Bronchial epithelial cell (primary cell): ENCODE data around the gene LTBP1. TPM values are rescaled to one million over a fixed set of nuclear protein-coding genes. Genes with fewer than 3 reads are reported as not detected.
A peak's percentile ranks its signal among the peaks of the same experiment; 100 is the strongest.
"Not testable (repeated sequence)": the region's sequence is repeated elsewhere in the genome, so short reads cannot be mapped to it uniquely, and the experiment has no call there.

Source experiments
- DNase-seq: peaks from one replicate; pipeline ENCODE4 v3.0.0-alpha.2; 2010; ENCODE audit warnings: low read depth
- FAIRE-seq: peaks from 2 replicates; lab custom pipeline; 2011; peaks lifted over from hg19 to GRCh38; lab: Jason Lieb, UNC
- H3K27me3 ChIP-seq: 2 replicates; pipeline ENCODE4 v1.5.1; 2011; ENCODE audit warnings: low read length; ENCODE audit not compliant: control insufficient read depth, insufficient read depth
- H3K36me3 ChIP-seq: 2 replicates; pipeline ENCODE4 v1.5.1; 2011; ENCODE audit warnings: low read length; ENCODE audit not compliant: control insufficient read depth, insufficient read depth
- H3K4me3 ChIP-seq: 2 replicates; pipeline ENCODE4 v1.5.1; 2011; ENCODE audit warnings: mild to moderate bottlenecking, low read depth, low read length, control low read depth
- CTCF ChIP-seq: IDR thresholded peaks from 2 replicates; pipeline ENCODE4 v1.5.1; 2011; ENCODE audit warnings: mild to moderate bottlenecking, moderate library complexity, low read length, control low read depth, inconsistent platforms; ENCODE audit not compliant: insufficient read depth, severe bottlenecking
- total RNA-seq: library from RNA; depleted of rRNA; stranded (reverse); fragments of >200 nt; gene quantifications from 2 replicates; pipeline ENCODE4 v1.2.1, GENCODE V29; 2014

The LTBP1 gene
- total RNA-seq, 1 donor from 2014 or later: 6.6 TPM

GRCh38 chr2:32904074-32904473 lies 42.7 kb upstream of the LTBP1 start:
- no peak for FAIRE-seq
- TF ChIP-seq CTCF: no peak
- no peak for DNase-seq
- Histone ChIP-seq H3K4me3 (no peak overlapping the region), H3K36me3 (no peaks in the 10 kb centered on the region), H3K27me3 (no peaks in the 10 kb centered on the region)

- peak; percentile 18 for FAIRE-seq
- Histone ChIP-seq H3K27me3 (no peaks in the 10 kb centered on the region), H3K4me3 (no peak overlapping the region), H3K36me3 (no peaks in the 10 kb centered on the region)
- no peak for TF ChIP-seq CTCF
- no peak for DNase-seq
Measured at GRCh38 chr2:32904751-32905150, 42.0 kb upstream of the LTBP1 start.

GRCh38 chr2:32905270-32905669 lies 41.5 kb upstream of the LTBP1 start:
- Histone ChIP-seq H3K27me3 (no peaks in the 10 kb centered on the region), H3K36me3 (no peaks in the 10 kb centered on the region), H3K4me3 (no peak overlapping the region)
- DNase-seq (no peak), FAIRE-seq (no peak)
- TF ChIP-seq CTCF: no peak

- no peak for DNase-seq
- no peak for TF ChIP-seq CTCF
- Histone ChIP-seq H3K36me3 (no peaks in the 10 kb centered on the region), H3K4me3 (no peak overlapping the region), H3K27me3 (no peaks in the 10 kb centered on the region)
- no peak for FAIRE-seq
Measured at GRCh38 chr2:32910883-32911598, 35.7 kb upstream of the LTBP1 start.

GRCh38 chr2:32915694-32916093 lies 31.1 kb upstream of the LTBP1 start:
- FAIRE-seq (no peak), DNase-seq (no peak)
- Histone ChIP-seq H3K27me3 (no peaks in the 10 kb centered on the region), H3K36me3 (no peaks in the 10 kb centered on the region), H3K4me3 (no peak overlapping the region)
- no peak for TF ChIP-seq CTCF

GRCh38 chr2:32918774-32919173 lies 28.0 kb upstream of the LTBP1 start:
- Histone ChIP-seq H3K27me3 (no peaks in the 10 kb centered on the region), H3K4me3 (no peak overlapping the region), H3K36me3 (no peaks in the 10 kb centered on the region)
- TF ChIP-seq CTCF: no peak
- no peak for FAIRE-seq
- DNase-seq: no peak

- not testable (repeated sequence) for H3K27me3 ChIP-seq
Measured at GRCh38 chr2:32919901-32920300, 26.9 kb upstream of the LTBP1 start.

GRCh38 chr2:32921486-32921885 lies 25.3 kb upstream of the LTBP1 start:
- H3K4me3 ChIP-seq, DNase-seq, H3K36me3 ChIP-seq, FAIRE-seq, H3K27me3 ChIP-seq: not testable (repeated sequence)

More at GRCh38 chr2:32919901-32920300, 26.9 kb upstream of the LTBP1 start:
- DNase-seq, H3K36me3 ChIP-seq, H3K4me3 ChIP-seq, FAIRE-seq: not testable (repeated sequence)
